ENCODE data around the gene ATMIN. TPM values are rescaled to one million over a fixed set of nuclear protein-coding genes. Genes with fewer than 3 reads are reported as not detected.

Gene ATMIN
- total and polyA plus RNA-seq, 4 donors, result 6.8 to 17.8 (median 12.3) TPM

DNA sequence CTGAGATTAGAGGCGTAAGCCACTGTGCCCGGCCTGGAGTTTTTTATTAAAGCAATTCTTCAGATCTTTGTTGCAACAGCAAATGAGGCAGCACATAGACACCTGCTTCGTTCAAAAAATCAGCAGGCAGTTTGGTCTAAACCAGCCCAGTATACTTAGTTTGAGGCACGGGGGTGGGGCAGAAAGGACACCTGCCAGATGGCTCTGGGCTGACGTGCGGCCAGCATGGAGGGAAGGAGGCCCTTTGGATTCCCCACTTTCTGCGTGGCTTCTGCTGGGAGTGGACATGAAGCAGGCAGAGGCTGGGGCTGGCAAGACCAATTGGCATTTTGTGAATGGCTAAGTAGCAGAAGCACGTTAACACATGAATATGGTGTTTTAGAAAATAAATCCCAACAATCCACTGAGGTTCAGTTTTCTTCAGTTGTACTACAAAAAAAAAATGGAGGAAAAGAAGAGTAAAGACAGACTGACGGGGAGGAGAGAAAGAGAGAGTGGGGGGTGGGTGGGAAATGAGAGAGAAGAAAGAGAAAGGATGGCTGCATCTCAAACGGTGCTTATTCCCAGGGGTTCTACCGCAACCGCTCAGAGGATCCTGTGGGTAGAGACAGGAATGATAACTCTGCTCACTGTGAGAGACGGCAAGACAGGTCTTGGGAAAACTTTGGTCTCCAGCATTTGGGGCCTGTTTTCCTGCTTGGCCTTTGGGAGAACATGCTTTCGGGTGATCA is 25.1 kb downstream of the ATMIN start:
- no peak for DNase-seq (ENCODE audit: low spot score)
- TF ChIP-seq RAD21 (IDR thresholded peaks at IDR 0.05), result no peak
- no peak for TF ChIP-seq FOXA2 (IDR thresholded peaks at IDR 0.05)
- TF ChIP-seq, protein P1, sequence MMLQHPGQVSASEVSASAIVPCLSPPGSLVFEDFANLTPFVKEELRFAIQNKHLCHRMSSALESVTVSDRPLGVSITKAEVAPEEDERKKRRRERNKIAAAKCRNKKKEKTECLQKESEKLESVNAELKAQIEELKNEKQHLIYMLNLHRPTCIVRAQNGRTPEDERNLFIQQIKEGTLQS (IDR thresholded peaks at IDR 0.05), result no peak
- no peak for TF ChIP-seq GABPA (IDR thresholded peaks at IDR 0.05 in 1 of 2, conservative IDR thresholded peaks at IDR 0.05 in 1 of 2)
- Histone ChIP-seq H3K4me1 (ENCODE audit: control insufficient read depth in 4 of 4, insufficient read depth in 4 of 4, low read length in 3 of 4) (no peaks in the 10 kb centered on the region), H3K27ac (ENCODE audit: low read depth in 1 of 2, low read length in 2 of 2) (no peak overlapping the region), H3K9ac (ENCODE audit: low read depth in 1 of 2, low read length in 2 of 2) (no peak overlapping the region), H3K27me3 (ENCODE audit: control insufficient read depth in 4 of 4, insufficient read depth in 4 of 4, low read length in 3 of 4) (no peaks in the 10 kb centered on the region), H3K4me3 (ENCODE audit: low read depth in 1 of 3, low read length in 3 of 3) (no peak overlapping the region), H3K36me3 (ENCODE audit: control insufficient read depth in 4 of 4, insufficient read depth in 3 of 4, low read depth in 1 of 4, low read length in 3 of 4) (no peaks in the 10 kb centered on the region), H3K9me3 (ENCODE audit: control insufficient read depth in 4 of 4, low read length in 3 of 4) (no peaks in the 10 kb centered on the region)
- WGBS, result 91% methylated on average over 14 of the region's 14 CpGs

DNA sequence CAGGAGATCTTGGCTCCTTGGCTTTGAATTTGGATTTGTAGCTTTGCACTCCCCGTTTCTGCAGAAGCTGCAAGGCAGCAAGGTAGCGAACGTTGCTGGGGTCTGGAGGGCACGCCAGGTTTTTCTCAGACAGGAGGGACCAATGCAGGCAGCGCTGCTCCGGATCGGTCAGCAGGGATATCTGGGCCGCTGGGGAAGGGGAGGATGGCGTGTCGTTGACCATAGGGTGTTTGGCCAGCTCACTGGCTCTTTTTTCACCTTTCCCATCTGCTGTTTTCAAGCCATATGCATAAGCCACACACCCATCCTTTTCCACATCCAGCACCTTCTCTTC is 25.6 kb downstream of the ATMIN start:
- Histone ChIP-seq H3K9ac (ENCODE audit: low read depth in 1 of 2, low read length in 2 of 2) (no peak overlapping the region), H3K4me3 (ENCODE audit: low read depth in 1 of 3, low read length in 3 of 3) (no peak overlapping the region), H3K4me1 (ENCODE audit: control insufficient read depth in 4 of 4, insufficient read depth in 4 of 4, low read length in 3 of 4) (no peaks in the 10 kb centered on the region), H3K9me3 (ENCODE audit: control insufficient read depth in 4 of 4, low read length in 3 of 4) (no peaks in the 10 kb centered on the region), H3K27me3 (ENCODE audit: control insufficient read depth in 4 of 4, insufficient read depth in 4 of 4, low read length in 3 of 4) (no peaks in the 10 kb centered on the region), H3K36me3 (ENCODE audit: control insufficient read depth in 4 of 4, insufficient read depth in 3 of 4, low read depth in 1 of 4, low read length in 3 of 4) (no peaks in the 10 kb centered on the region), H3K27ac (ENCODE audit: low read depth in 1 of 2, low read length in 2 of 2) (no peak overlapping the region)
- TF ChIP-seq, protein P2, sequence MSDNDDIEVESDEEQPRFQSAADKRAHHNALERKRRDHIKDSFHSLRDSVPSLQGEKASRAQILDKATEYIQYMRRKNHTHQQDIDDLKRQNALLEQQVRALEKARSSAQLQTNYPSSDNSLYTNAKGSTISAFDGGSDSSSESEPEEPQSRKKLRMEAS (IDR thresholded peaks at IDR 0.05), result no peak
- TF ChIP-seq HNF4G (IDR thresholded peaks at IDR 0.05), result no peak
- TF ChIP-seq HNF4A (conservative IDR thresholded peaks at IDR 0.05), result no peak
- TF ChIP-seq RAD21 (IDR thresholded peaks at IDR 0.05), result no peak
- TF ChIP-seq EGR1 (IDR thresholded peaks at IDR 0.05; ENCODE audit: low read depth in 2 of 2), result no peak
- TF ChIP-seq, protein P3, sequence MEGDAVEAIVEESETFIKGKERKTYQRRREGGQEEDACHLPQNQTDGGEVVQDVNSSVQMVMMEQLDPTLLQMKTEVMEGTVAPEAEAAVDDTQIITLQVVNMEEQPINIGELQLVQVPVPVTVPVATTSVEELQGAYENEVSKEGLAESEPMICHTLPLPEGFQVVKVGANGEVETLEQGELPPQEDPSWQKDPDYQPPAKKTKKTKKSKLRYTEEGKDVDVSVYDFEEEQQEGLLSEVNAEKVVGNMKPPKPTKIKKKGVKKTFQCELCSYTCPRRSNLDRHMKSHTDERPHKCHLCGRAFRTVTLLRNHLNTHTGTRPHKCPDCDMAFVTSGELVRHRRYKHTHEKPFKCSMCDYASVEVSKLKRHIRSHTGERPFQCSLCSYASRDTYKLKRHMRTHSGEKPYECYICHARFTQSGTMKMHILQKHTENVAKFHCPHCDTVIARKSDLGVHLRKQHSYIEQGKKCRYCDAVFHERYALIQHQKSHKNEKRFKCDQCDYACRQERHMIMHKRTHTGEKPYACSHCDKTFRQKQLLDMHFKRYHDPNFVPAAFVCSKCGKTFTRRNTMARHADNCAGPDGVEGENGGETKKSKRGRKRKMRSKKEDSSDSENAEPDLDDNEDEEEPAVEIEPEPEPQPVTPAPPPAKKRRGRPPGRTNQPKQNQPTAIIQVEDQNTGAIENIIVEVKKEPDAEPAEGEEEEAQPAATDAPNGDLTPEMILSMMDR (IDR thresholded peaks at IDR 0.05; ENCODE audit: low read depth, low read length, missing input control), result no peak
- no peak for TF ChIP-seq FOXA1 (IDR thresholded peaks at IDR 0.05)
- no peak for DNase-seq (ENCODE audit: low spot score)
- 95% methylated on average over 10 of the region's 10 CpGs for whole genome bisulfite sequencing

DNA sequence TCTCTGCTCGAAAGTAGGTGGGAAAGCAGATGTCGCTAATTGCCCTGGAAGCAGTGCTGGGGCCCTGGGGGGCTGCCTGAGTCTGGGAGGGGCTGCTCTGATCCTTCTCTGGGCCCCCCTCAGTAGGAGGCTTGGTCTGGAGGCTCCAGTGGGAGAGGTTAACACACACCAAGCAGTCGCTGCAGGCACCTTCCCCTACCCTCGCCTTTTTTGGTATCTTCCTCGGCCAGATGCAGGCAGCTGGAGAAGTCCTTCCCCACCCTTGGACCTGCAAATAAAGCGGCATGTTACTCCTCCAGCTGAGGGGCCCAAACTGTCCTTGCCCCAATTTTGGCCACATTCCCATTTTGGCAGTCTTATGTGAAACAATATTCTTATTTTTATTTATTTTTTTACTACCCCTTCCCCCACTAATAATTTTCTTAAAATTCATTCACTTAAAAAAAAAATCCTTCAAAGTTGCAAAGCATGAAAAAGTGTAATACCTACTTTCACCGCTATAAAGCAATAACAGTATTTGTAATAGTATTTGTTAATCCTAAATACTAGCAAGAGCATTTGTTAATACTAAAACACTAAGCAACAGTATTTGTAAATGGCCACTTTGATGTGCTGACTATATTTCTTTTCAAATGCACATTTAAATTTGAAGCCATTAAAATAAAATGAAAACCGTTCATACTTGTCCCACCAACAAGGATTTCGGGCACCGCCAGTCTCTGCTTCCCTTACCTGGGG is 26.4 kb downstream of the ATMIN start:
- H3K4me1 ChIP-seq (ENCODE audit: control insufficient read depth in 4 of 4, insufficient read depth in 4 of 4, low read length in 3 of 4), result no peaks in the 10 kb centered on the region
- no peak overlapping the region for H3K9ac ChIP-seq (ENCODE audit: low read depth in 1 of 2, low read length in 2 of 2)
- H3K36me3 ChIP-seq (ENCODE audit: control insufficient read depth in 4 of 4, insufficient read depth in 3 of 4, low read depth in 1 of 4, low read length in 3 of 4), result no peaks in the 10 kb centered on the region
- H3K27ac ChIP-seq (ENCODE audit: low read depth in 1 of 2, low read length in 2 of 2), result no peak overlapping the region
- no peak overlapping the region for H3K4me3 ChIP-seq (ENCODE audit: low read depth in 1 of 3, low read length in 3 of 3)
- 94% methylated on average over 10 of the region's 10 CpGs for WGBS
- peak; percentile 52 for DNase-seq (ENCODE audit: low spot score)
- no peaks in the 10 kb centered on the region for H3K27me3 ChIP-seq (ENCODE audit: control insufficient read depth in 4 of 4, insufficient read depth in 4 of 4, low read length in 3 of 4)
- no peaks in the 10 kb centered on the region for H3K9me3 ChIP-seq (ENCODE audit: control insufficient read depth in 4 of 4, low read length in 3 of 4)
- TF ChIP-seq YY1 (IDR thresholded peaks at IDR 0.05) (no peak), TAF1 (conservative IDR thresholded peaks at IDR 0.05) (no peak), HNF4A (conservative IDR thresholded peaks at IDR 0.05) (no peak), EGR1 (IDR thresholded peaks at IDR 0.05; ENCODE audit: low read depth in 2 of 2) (no peak), RXRA (IDR thresholded peaks at IDR 0.05) (no peak), FOXA1 (IDR thresholded peaks at IDR 0.05) (no peak), NR2F2 (IDR thresholded peaks at IDR 0.05) (no peak), RAD21 (IDR thresholded peaks at IDR 0.05) (no peak)
- TF ChIP-seq, protein P3 (IDR thresholded peaks at IDR 0.05; ENCODE audit: low read depth, low read length, missing input control), result no peak
- TF ChIP-seq, protein P4, sequence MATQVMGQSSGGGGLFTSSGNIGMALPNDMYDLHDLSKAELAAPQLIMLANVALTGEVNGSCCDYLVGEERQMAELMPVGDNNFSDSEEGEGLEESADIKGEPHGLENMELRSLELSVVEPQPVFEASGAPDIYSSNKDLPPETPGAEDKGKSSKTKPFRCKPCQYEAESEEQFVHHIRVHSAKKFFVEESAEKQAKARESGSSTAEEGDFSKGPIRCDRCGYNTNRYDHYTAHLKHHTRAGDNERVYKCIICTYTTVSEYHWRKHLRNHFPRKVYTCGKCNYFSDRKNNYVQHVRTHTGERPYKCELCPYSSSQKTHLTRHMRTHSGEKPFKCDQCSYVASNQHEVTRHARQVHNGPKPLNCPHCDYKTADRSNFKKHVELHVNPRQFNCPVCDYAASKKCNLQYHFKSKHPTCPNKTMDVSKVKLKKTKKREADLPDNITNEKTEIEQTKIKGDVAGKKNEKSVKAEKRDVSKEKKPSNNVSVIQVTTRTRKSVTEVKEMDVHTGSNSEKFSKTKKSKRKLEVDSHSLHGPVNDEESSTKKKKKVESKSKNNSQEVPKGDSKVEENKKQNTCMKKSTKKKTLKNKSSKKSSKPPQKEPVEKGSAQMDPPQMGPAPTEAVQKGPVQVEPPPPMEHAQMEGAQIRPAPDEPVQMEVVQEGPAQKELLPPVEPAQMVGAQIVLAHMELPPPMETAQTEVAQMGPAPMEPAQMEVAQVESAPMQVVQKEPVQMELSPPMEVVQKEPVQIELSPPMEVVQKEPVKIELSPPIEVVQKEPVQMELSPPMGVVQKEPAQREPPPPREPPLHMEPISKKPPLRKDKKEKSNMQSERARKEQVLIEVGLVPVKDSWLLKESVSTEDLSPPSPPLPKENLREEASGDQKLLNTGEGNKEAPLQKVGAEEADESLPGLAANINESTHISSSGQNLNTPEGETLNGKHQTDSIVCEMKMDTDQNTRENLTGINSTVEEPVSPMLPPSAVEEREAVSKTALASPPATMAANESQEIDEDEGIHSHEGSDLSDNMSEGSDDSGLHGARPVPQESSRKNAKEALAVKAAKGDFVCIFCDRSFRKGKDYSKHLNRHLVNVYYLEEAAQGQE (IDR thresholded peaks at IDR 0.05), result no peak
- TF ChIP-seq, protein P2 (IDR thresholded peaks at IDR 0.05), result no peak
- TF ChIP-seq, protein P1 (IDR thresholded peaks at IDR 0.05), result no peak

Measured in liver (tissue), 9 donors.